CD14-positive monocyte (primary cell): ENCODE measurements around the gene CUEDC1. TPM values are rescaled to one million over a fixed set of nuclear protein-coding genes. Genes with fewer than 3 reads are reported as not detected.
A peak's percentile ranks its signal among the peaks of the same experiment; 100 is the strongest.

Experiments used
- DNase-seq, 3 donors: peaks; one replicate each; pipeline ENCODE4 v3.0.0-alpha.2; 2011 to 2022
- H2AFZ ChIP-seq: 2 replicates; pipeline ENCODE4 v1.6.0; 2012; ENCODE audit warnings: mild to moderate bottlenecking, low read depth, low read length, inconsistent platforms; ENCODE audit not compliant: insufficient read depth, poor library complexity, severe bottlenecking
- H3K27ac ChIP-seq, 2 donors: 1 replicate in 1 of 2; 2 replicates in 1 of 2; pipeline ENCODE4 v1.5.1; 2012 to 2013; ENCODE audit warnings: low read length in 2 of 2, control low read depth in 1 of 2, inconsistent platforms in 1 of 2, low read depth in 1 of 2, mild to moderate bottlenecking in 1 of 2
- H3K27me3 ChIP-seq, 2 donors: one replicate each; pipeline versions ENCODE4 v1.6.0 to v1.6.1; 2011 to 2013; ENCODE audit warnings: low read length in 2 of 2; ENCODE audit not compliant: control insufficient read depth in 2 of 2, insufficient read depth in 2 of 2
- H3K36me3 ChIP-seq, 2 donors: replicated peaks in 1 of 2; 1 replicate in 1 of 2; 2 replicates in 1 of 2; pipeline versions ENCODE4 v1.5.1 to v1.6.1; 2012 to 2013; ENCODE audit warnings: low read length in 2 of 2, control low read depth in 1 of 2, inconsistent platforms in 1 of 2, mild to moderate bottlenecking in 1 of 2; ENCODE audit not compliant: insufficient read depth in 2 of 2, control insufficient read depth in 1 of 2
- H3K4me1 ChIP-seq, 2 donors: 1 replicate in 1 of 2; 2 replicates in 1 of 2; pipeline versions ENCODE4 v1.5.1 to v1.6.1; 2012 to 2013; ENCODE audit warnings: low read length in 2 of 2, control low read depth in 1 of 2, inconsistent platforms in 1 of 2, mild to moderate bottlenecking in 1 of 2, moderate library complexity in 1 of 2; ENCODE audit not compliant: insufficient read depth in 2 of 2, control insufficient read depth in 1 of 2
- H3K4me2 ChIP-seq: replicated peaks from 2 replicates; pipeline ENCODE3; 2012; ENCODE audit warnings: low read length, moderate library complexity, mild to moderate bottlenecking; ENCODE audit not compliant: poor library complexity, severe bottlenecking; ENCODE audit errors: extremely low read depth
- H3K4me3 ChIP-seq, 3 experiments: fragments of 200-600 bp in 1 of 3; sonication (generic) in 1 of 3; replicated peaks in 1 of 3; 1 replicate in 2 of 3; 2 replicates in 1 of 3; pipeline ENCODE4 v1.5.1; 2011 to 2013; ENCODE audit warnings: low read length in 3 of 3, mild to moderate bottlenecking in 3 of 3, control low read depth in 2 of 3, low read depth in 2 of 3, inconsistent platforms in 1 of 3, moderate library complexity in 1 of 3
- H3K79me2 ChIP-seq: 2 replicates; pipeline ENCODE4 v1.6.0; 2012; ENCODE audit warnings: mild to moderate bottlenecking, control low read depth, inconsistent platforms, low read length, moderate library complexity; ENCODE audit not compliant: insufficient read depth
- H3K9ac ChIP-seq: 2 replicates; pipeline ENCODE4 v1.6.0; 2017; ENCODE audit warnings: low read length, mild to moderate bottlenecking; ENCODE audit not compliant: insufficient read depth, poor library complexity, severe bottlenecking
- H3K9me3 ChIP-seq, 2 donors: replicated peaks in 1 of 2; 1 replicate in 1 of 2; 2 replicates in 1 of 2; pipeline versions ENCODE4 v1.5.1 to v1.6.1; 2012 to 2013; ENCODE audit warnings: low read length in 2 of 2, control low read depth in 1 of 2; ENCODE audit not compliant: control insufficient read depth in 1 of 2, insufficient read depth in 1 of 2
- H4K20me1 ChIP-seq: 2 replicates; pipeline ENCODE4 v1.6.0; 2012; ENCODE audit warnings: mild to moderate bottlenecking, low read length, control low read depth, moderate library complexity; ENCODE audit not compliant: insufficient read depth
- H3K27ac Mint-ChIP-seq, 7 donors: one replicate each; pipeline ENCODE4 v1.8.0; 2020; ENCODE audit warnings: mild to moderate bottlenecking in 7 of 7, mixed read lengths in 7 of 7, moderate library complexity in 6 of 7, inconsistent platforms in 2 of 7
- H3K27me3 Mint-ChIP-seq, 3 donors: one replicate each; pipeline ENCODE4 v1.8.0; 2021 to 2022; ENCODE audit warnings: low read depth in 3 of 3, mild to moderate bottlenecking in 3 of 3, mixed read lengths in 3 of 3, moderate library complexity in 3 of 3, inconsistent platforms in 1 of 3
- H3K36me3 Mint-ChIP-seq, 2 donors: one replicate each; pipeline ENCODE4 v1.8.0; 2020; ENCODE audit warnings: mixed read lengths in 2 of 2, inconsistent platforms in 1 of 2, mild to moderate bottlenecking in 1 of 2
- H3K4me1 Mint-ChIP-seq: one replicate; pipeline ENCODE4 v1.8.0; 2020; ENCODE audit warnings: mild to moderate bottlenecking, mixed read lengths
- H3K4me3 Mint-ChIP-seq, 2 donors: one replicate each; pipeline ENCODE4 v1.8.0; 2020; ENCODE audit warnings: mild to moderate bottlenecking in 2 of 2, mixed read lengths in 2 of 2, moderate library complexity in 1 of 2
- H3K9me3 Mint-ChIP-seq, 7 donors: one replicate each; pipeline ENCODE4 v1.8.0; 2020 to 2022; ENCODE audit warnings: mixed read lengths in 7 of 7, mild to moderate bottlenecking in 6 of 7, moderate library complexity in 6 of 7, inconsistent platforms in 2 of 7
- WGBS: methylation state at CpG from one replicate; pipeline ENCODE4 v1.1.5; 2013; ENCODE audit warnings: missing lambda C conversion rate; ENCODE audit not compliant: insufficient coverage; 5-methylcytosine and 5-hydroxymethylcytosine counted together
- intact Hi-C, 2 donors: fragments of 100-400 bp; cut with micrococcal nuclease; formaldehyde crosslinking; loops; one replicate each; pipeline versions ENCODE4 v1.15.0 to v1.15.1; 2023
- polyA plus RNA-seq, 3 donors: library from polyadenylated mRNA; depleted of rRNA in 1 of 3; unstranded in 2 of 3; stranded (reverse) in 1 of 3; fragments of 300-500 nt in 2 of 3; fragments of >200 nt in 1 of 3; fragmentation: Illumina TruSeq in 2 of 3; gene quantifications; 1 replicate in 2 of 3; 2 replicates in 1 of 3; pipeline ENCODE4 v1.2.3, GENCODE V29; 2012 to 2021
- TF ChIP-seq, protein P1 (sequence below): fragments of 200-600 bp; IDR thresholded peaks from one replicate; pipeline ENCODE4 v1.8.0; 2022; ENCODE audit warnings: antibody characterized with exemption, mild to moderate bottlenecking

Gene CUEDC1
- polyA plus RNA-seq, 3 donors, result 4.2 to 31.0 (median 4.3) TPM

DNA sequence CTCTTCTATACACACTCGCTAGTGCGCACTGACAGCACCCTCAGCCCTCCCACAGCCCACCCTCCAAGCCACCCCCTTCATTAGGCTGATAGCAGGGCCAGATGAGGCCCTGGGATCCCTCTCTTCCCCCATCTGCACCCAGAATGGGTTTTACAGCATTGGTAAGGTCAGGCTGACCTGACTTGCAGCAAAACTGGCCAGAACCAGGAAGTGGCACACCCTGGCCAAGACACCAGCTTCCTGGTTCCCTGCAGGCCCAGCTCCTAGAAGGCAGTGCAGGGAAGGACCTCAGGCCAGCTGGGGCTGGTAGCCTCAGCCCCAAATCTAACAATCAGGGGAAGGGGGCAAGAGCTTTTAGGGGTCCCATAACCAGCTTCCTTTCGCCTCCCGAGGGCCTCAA lies 55.4 kb downstream of the CUEDC1 start:
- peak overlapping the region; percentile 83 to 96 (median 95) for H3K27ac Mint-ChIP-seq
- H3K9me3 Mint-ChIP-seq, result no peaks in the 10 kb centered on the region
- TF ChIP-seq, protein P1, sequence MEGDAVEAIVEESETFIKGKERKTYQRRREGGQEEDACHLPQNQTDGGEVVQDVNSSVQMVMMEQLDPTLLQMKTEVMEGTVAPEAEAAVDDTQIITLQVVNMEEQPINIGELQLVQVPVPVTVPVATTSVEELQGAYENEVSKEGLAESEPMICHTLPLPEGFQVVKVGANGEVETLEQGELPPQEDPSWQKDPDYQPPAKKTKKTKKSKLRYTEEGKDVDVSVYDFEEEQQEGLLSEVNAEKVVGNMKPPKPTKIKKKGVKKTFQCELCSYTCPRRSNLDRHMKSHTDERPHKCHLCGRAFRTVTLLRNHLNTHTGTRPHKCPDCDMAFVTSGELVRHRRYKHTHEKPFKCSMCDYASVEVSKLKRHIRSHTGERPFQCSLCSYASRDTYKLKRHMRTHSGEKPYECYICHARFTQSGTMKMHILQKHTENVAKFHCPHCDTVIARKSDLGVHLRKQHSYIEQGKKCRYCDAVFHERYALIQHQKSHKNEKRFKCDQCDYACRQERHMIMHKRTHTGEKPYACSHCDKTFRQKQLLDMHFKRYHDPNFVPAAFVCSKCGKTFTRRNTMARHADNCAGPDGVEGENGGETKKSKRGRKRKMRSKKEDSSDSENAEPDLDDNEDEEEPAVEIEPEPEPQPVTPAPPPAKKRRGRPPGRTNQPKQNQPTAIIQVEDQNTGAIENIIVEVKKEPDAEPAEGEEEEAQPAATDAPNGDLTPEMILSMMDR, result no peak
- Histone ChIP-seq H3K4me1 (peaks cover 85 to 88% of the 10 kb centered on the region in 2 donors), H4K20me1 (no peaks in the 10 kb centered on the region), H3K4me3 (peak overlapping the region in 1 of 3 experiments; percentile 48), H3K27me3 (no peaks in the 10 kb centered on the region), H3K27ac (peak overlapping the region; percentile 74 to 82), H3K9ac (peak overlapping the region; percentile 42), H3K4me2 (peak overlapping the region; percentile 47), H3K36me3 (no peaks in the 10 kb centered on the region), H3K79me2 (peaks cover 50% of the 10 kb centered on the region), H3K9me3 (no peaks in the 10 kb centered on the region), H2AFZ (peak overlapping the region; percentile 41)
- WGBS, result 70% methylated on average over 4 of the region's 4 CpGs
- intact Hi-C loops, result loop anchor here in 1 of 2 donors (10.0 kb wide), 1 partner anchor 45 kb away; the partner anchor contains the start of gene MRPS23
- peaks cover 88% of the 10 kb centered on the region for H3K4me1 Mint-ChIP-seq
- H3K27me3 Mint-ChIP-seq, result no peaks in the 10 kb centered on the region
- H3K4me3 Mint-ChIP-seq, result peak overlapping the region in 1 of 2 donors; percentile 67
- DNase-seq, result peak; percentile 70 to 85 (median 77)
- peaks cover 2 to 19% of the 10 kb centered on the region in 2 donors for H3K36me3 Mint-ChIP-seq

DNA sequence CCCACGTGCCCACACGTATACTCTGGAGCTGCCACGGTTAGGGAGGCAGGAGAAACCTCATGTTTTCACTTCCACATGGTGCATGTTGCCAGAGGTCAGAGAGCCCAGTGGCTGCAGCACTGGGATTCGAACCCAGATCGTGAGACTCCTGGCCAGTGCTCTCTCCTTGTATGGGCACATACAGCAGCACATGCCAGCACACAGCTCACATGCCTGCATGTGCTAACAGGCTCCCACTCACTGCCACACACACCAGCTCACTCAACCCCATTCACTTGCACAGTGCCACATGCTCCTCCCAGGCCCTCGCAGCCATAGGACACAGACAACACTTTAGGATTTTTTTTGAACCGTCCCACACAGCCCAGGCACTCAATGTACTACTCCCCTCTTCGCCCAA lies 55.8 kb downstream of the CUEDC1 start:
- intact Hi-C loops, result no loop called here

More for the DNA sequence above, 55.8 kb downstream of the CUEDC1 start:
- WGBS, result 53% methylated on average over 5 of the region's 8 CpGs
- Mint-ChIP-seq H3K9me3 (no peaks in the 10 kb centered on the region), H3K4me3 (peak overlapping the region in 1 of 2 donors; percentile 52), H3K27ac (peak overlapping the region; percentile 83 to 96 (median 95)), H3K27me3 (no peaks in the 10 kb centered on the region), H3K36me3 (peaks cover 2 to 19% of the 10 kb centered on the region in 2 donors), H3K4me1 (peaks cover 88% of the 10 kb centered on the region)
- Histone ChIP-seq H3K4me1 (peaks cover 85 to 88% of the 10 kb centered on the region in 2 donors), H3K9me3 (no peaks in the 10 kb centered on the region), H3K36me3 (no peaks in the 10 kb centered on the region), H3K4me2 (peak overlapping the region; percentile 47), H3K27me3 (no peaks in the 10 kb centered on the region), H4K20me1 (no peaks in the 10 kb centered on the region), H2AFZ (peak overlapping the region; percentile 41), H3K79me2 (peaks cover 45% of the 10 kb centered on the region), H3K4me3 (peak overlapping the region in 1 of 3 experiments; percentile 48), H3K9ac (peak overlapping the region; percentile 42), H3K27ac (peak overlapping the region; percentile 74 to 82)
- peak in 1 of 3 donors; percentile 19 for DNase-seq
- TF ChIP-seq, protein P1, result no peak
